Endothelial cell of umbilical vein (primary cell): Measurements from ENCODE around the gene CADPS. TPM values are rescaled to one million over a fixed set of nuclear protein-coding genes. Genes with fewer than 3 reads are reported as not detected.
A peak's percentile ranks its signal among the peaks of the same experiment; 100 is the strongest.

ENCODE experiments used
- BruUV-seq: library from RNA; stranded (reverse); fragments of 400-500 nt; replicated peaks from 2 replicates; lab custom pipeline; 2021; lab: Mats Ljungman, UMichigan
- CTCF ChIA-PET: fragments of 300-600, 350-600 bp; sonication (Branson Sonifier 250); formaldehyde crosslinking; loops from one replicate; lab custom pipeline; 2021; ENCODE audit warnings: antibody characterized with exemption, inconsistent platforms; lab: Charles Lee
- POLR2A ChIA-PET: fragments of 300-600, 350-600 bp; sonication (Branson Sonifier 250); formaldehyde crosslinking; loops from one replicate; lab custom pipeline; 2021; ENCODE audit warnings: antibody characterized with exemption, inconsistent platforms; lab: Charles Lee
- DNase-seq: peaks from one replicate; pipeline ENCODE4 v3.0.0-alpha.2; 2011; ENCODE audit warnings: low read depth, low spot score
- FAIRE-seq: peaks from 2 replicates; lab custom pipeline; 2011; peaks lifted over from hg19 to GRCh38; lab: Jason Lieb, UNC
- H2AFZ ChIP-seq: 2 replicates; pipeline ENCODE4 v1.6.0; 2012; ENCODE audit warnings: low read depth, low read length, control low read depth, inconsistent platforms
- H3K27ac ChIP-seq: 2 replicates; pipeline ENCODE4 v1.5.1; 2011; ENCODE audit warnings: low read depth, mild to moderate bottlenecking, control low read depth, low read length, moderate library complexity; ENCODE audit not compliant: insufficient read depth
- H3K27me3 ChIP-seq, 2 experiments: 2 replicates each; pipeline versions ENCODE4 v1.6.0 to v1.6.1; 2011; ENCODE audit warnings: low read length in 2 of 2, mixed read lengths in 1 of 2; ENCODE audit not compliant: control insufficient read depth in 2 of 2, insufficient read depth in 2 of 2
- H3K36me3 ChIP-seq, 2 experiments: 2 replicates in 1 of 2; 3 replicates in 1 of 2; pipeline ENCODE4 v1.5.1; 2011; ENCODE audit warnings: low read length in 2 of 2, mild to moderate bottlenecking in 1 of 2, moderate library complexity in 1 of 2; ENCODE audit not compliant: control insufficient read depth in 2 of 2, insufficient read depth in 2 of 2; ENCODE audit errors: extremely low read depth in 1 of 2
- H3K4me1 ChIP-seq: 3 replicates; pipeline ENCODE4 v1.5.1; 2011; ENCODE audit warnings: mild to moderate bottlenecking, low read length; ENCODE audit not compliant: control insufficient read depth, insufficient read depth; ENCODE audit errors: extremely low read depth
- H3K4me2 ChIP-seq: 2 replicates; pipeline ENCODE4 v1.6.1; 2011; ENCODE audit warnings: low read length, control low read depth, mixed read lengths; ENCODE audit not compliant: insufficient read depth
- H3K4me3 ChIP-seq, 3 experiments: fragments of 200-600 bp in 1 of 3; sonication (generic), shearing (Covaris generic) in 1 of 3; replicated peaks in 1 of 3; 2 replicates each; pipeline ENCODE4 v1.5.1; 2011 to 2016; ENCODE audit warnings: control low read depth in 3 of 3, low read length in 3 of 3, mild to moderate bottlenecking in 2 of 3, inconsistent platforms in 1 of 3, low read depth in 1 of 3, moderate library complexity in 1 of 3; ENCODE audit not compliant: insufficient read depth in 1 of 3
- H3K79me2 ChIP-seq: 2 replicates; pipeline ENCODE4 v1.6.0; 2012; ENCODE audit warnings: low read length, inconsistent platforms; ENCODE audit not compliant: control insufficient read depth, insufficient read depth
- H3K9ac ChIP-seq: replicated peaks from 2 replicates; pipeline ENCODE3; 2011; ENCODE audit warnings: low read length, control low read depth; ENCODE audit not compliant: insufficient read depth; ENCODE audit errors: extremely low read depth
- H3K9me1 ChIP-seq: replicated peaks from 3 replicates; pipeline ENCODE4 v1.6.0; 2011; ENCODE audit warnings: mild to moderate bottlenecking, low read length; ENCODE audit not compliant: control insufficient read depth, insufficient read depth; ENCODE audit errors: extremely low read depth
- H3K9me3 ChIP-seq: replicated peaks from 2 replicates; pipeline ENCODE4 v1.5.1; 2012; ENCODE audit warnings: low read length, inconsistent platforms; ENCODE audit not compliant: control insufficient read depth, insufficient read depth
- H4K20me1 ChIP-seq: replicated peaks from 2 replicates; pipeline ENCODE3; 2011; ENCODE audit warnings: mild to moderate bottlenecking, low read length; ENCODE audit not compliant: control insufficient read depth, insufficient read depth; ENCODE audit errors: extremely low read depth
- CTCF ChIP-seq, 2 donors: IDR thresholded peaks; 1 replicate in 1 of 2; 2 replicates in 1 of 2; pipeline ENCODE4 v1.5.1; 2011; ENCODE audit warnings: low read length in 2 of 2, mild to moderate bottlenecking in 2 of 2, moderate library complexity in 2 of 2, control low read depth in 1 of 2, inconsistent platforms in 1 of 2, low read depth in 1 of 2; ENCODE audit not compliant: insufficient read depth in 1 of 2; ENCODE audit errors: extremely low read depth in 1 of 2
- EZH2 ChIP-seq: IDR thresholded peaks from 2 replicates; pipeline ENCODE4 v1.6.1; 2012; ENCODE audit warnings: borderline replicate concordance, low read depth, mild to moderate bottlenecking, moderate library complexity, low read length, inconsistent platforms; ENCODE audit not compliant: severe bottlenecking
- FOS ChIP-seq: IDR thresholded peaks from 2 replicates; pipeline ENCODE4 v1.6.1; 2011; ENCODE audit warnings: mild to moderate bottlenecking, low read length, moderate library complexity, borderline replicate concordance; ENCODE audit not compliant: insufficient read depth
- GATA2 ChIP-seq: IDR thresholded peaks from 2 replicates; pipeline ENCODE4 v1.7.0; 2011; ENCODE audit warnings: low read depth, mild to moderate bottlenecking, moderate library complexity, mixed read lengths, low read length; ENCODE audit not compliant: insufficient read length, insufficient read depth
- JUN ChIP-seq: IDR thresholded peaks from 2 replicates; pipeline ENCODE4 v1.6.1; 2011; ENCODE audit warnings: borderline replicate concordance, low read depth; ENCODE audit not compliant: insufficient read length, insufficient read depth
- MAX ChIP-seq: IDR thresholded peaks from 2 replicates; pipeline ENCODE4 v1.6.1; 2011; ENCODE audit not compliant: insufficient read depth, insufficient read length
- MYC ChIP-seq: IDR thresholded peaks from one replicate; pipeline ENCODE4 v1.6.1; 2011; ENCODE audit warnings: mild to moderate bottlenecking, low read depth, low read length
- POLR2AphosphoS5 ChIP-seq: IDR thresholded peaks from 2 replicates; pipeline ENCODE4 v1.6.1; 2012; ENCODE audit warnings: low read depth, mild to moderate bottlenecking, control low read depth, low read length, moderate library complexity; ENCODE audit not compliant: insufficient read depth
- dilution Hi-C: fragments of 300-500 bp; cut with MboI; formaldehyde crosslinking; loops from one replicate; pipeline ENCODE4 v1.15.0; 2019; ENCODE audit warnings: low sequenced_read_pairs; ENCODE audit not compliant: extremely low pct_ligation_motif_present
- intact Hi-C: fragments of 100-400 bp; cut with micrococcal nuclease; formaldehyde crosslinking; loops from one replicate; pipeline ENCODE4 v1.10.0; 2022
- polyA plus RNA-seq, 4 experiments: library from polyadenylated mRNA; depleted of rRNA in 3 of 4; stranded (reverse) in 3 of 4; unstranded in 1 of 4; fragments of >200 nt; gene quantifications; 2 replicates each; pipeline versions ENCODE4 v1.2.1 to v1.2.3, GENCODE V29; 2011 to 2012; ENCODE audit warnings: missing spikeins in 1 of 4
- total RNA-seq: library from RNA; stranded (reverse); gene quantifications from 2 replicates; pipeline ENCODE4 v1.2.3, GENCODE V29; 2021

CADPS gene
- total and polyA plus RNA-seq, 2 donors (not counting 3 experiments of a cell fraction or from before 2014, with no cell fraction given), result not detected

- Histone ChIP-seq H2AFZ (no peak overlapping the region), H3K79me2 (no peaks in the 10 kb centered on the region), H3K9me3 (no peaks in the 10 kb centered on the region), H3K36me3 (no peaks in the 10 kb centered on the region), H4K20me1 (no peaks in the 10 kb centered on the region), H3K9me1 (no peaks in the 10 kb centered on the region), H3K9ac (no peak overlapping the region), H3K4me3 (no peak overlapping the region), H3K27ac (no peak overlapping the region), H3K4me1 (no peaks in the 10 kb centered on the region), H3K4me2 (no peak overlapping the region), H3K27me3 (no peaks in the 10 kb centered on the region)
- DNase-seq, result no peak
- CTCF ChIA-PET, result no interaction called here
- no peak for TF ChIP-seq GATA2
- TF ChIP-seq MYC, result no peak
- TF ChIP-seq FOS, result no peak
- TF ChIP-seq EZH2, result no peak
- POLR2A ChIA-PET, result no interaction called here
- no TSS peak for BruUV-seq
- no peak for FAIRE-seq
- dilution Hi-C loops (no loop called here), intact Hi-C loops (no loop called here)
Measured at GRCh38 chr3:62727981-62728380, 147.2 kb downstream of the CADPS start.

GRCh38 chr3:62727536-62727935, 147.7 kb downstream of the CADPS start:
- no peaks in the 10 kb centered on the region for H3K79me2 ChIP-seq
- POLR2A ChIA-PET, result no interaction called here
- FAIRE-seq (no peak), DNase-seq (peak; percentile 42)
- H3K36me3 ChIP-seq, result no peaks in the 10 kb centered on the region
- no peak overlapping the region for H3K9ac ChIP-seq
- intact Hi-C loops (no loop called here), dilution Hi-C loops (no loop called here)
- H3K9me1 ChIP-seq, result no peaks in the 10 kb centered on the region
- H3K4me3 ChIP-seq, result no peak overlapping the region
- H3K4me2 ChIP-seq, result no peak overlapping the region
- no peak overlapping the region for H2AFZ ChIP-seq
- H4K20me1 ChIP-seq, result no peaks in the 10 kb centered on the region
- H3K9me3 ChIP-seq, result no peaks in the 10 kb centered on the region
- no peaks in the 10 kb centered on the region for H3K27me3 ChIP-seq
- no peaks in the 10 kb centered on the region for H3K4me1 ChIP-seq
- H3K27ac ChIP-seq, result no peak overlapping the region
- BruUV-seq, result no TSS peak
- CTCF ChIA-PET, result no interaction called here
- TF ChIP-seq MAX, result no peak
- TF ChIP-seq JUN, result no peak
- TF ChIP-seq FOS, result peak; percentile 13
- TF ChIP-seq POLR2AphosphoS5, result no peak
- TF ChIP-seq CTCF (IDR thresholded peaks at IDR 0.05; ENCODE audit: extremely low read depth in 1 of 2, insufficient read depth in 1 of 2, low read depth in 1 of 2, low read length in 2 of 2), result no peak
